Lower leg skin (tissue), 3 donors: ENCODE data around the gene MRPL21.

Experiments
- CTCF ChIP-seq, 3 donors: fragments of 450-650 bp; IDR thresholded peaks; one replicate each; pipeline ENCODE4 v1.5.1; 2016; ENCODE audit warnings: antibody characterized with exemption in 3 of 3, mild to moderate bottlenecking in 3 of 3, moderate library complexity in 2 of 3
- POLR2A ChIP-seq, 2 donors: fragments of 450-650 bp; IDR thresholded peaks; one replicate each; pipeline ENCODE4 v1.6.1; 2016 to 2017; ENCODE audit warnings: antibody characterized with exemption in 2 of 2, mild to moderate bottlenecking in 1 of 2, moderate library complexity in 1 of 2

- TF ChIP-seq POLR2A (IDR thresholded peaks at IDR 0.05) (no peak), CTCF (IDR thresholded peaks at IDR 0.05) (no peak)
Measured at GRCh38 chr11:68863553-68864265, 39.9 kb downstream of the MRPL21 start.
